IPS-20b (cell line): Measurements from ENCODE around the gene SNTG2.

Experiments used
- H3K27ac ChIP-seq: one replicate; pipeline ENCODE4 v1.5.1; 2013; ENCODE audit warnings: low read length
- H3K27me3 ChIP-seq: 2 replicates; pipeline ENCODE4 v1.6.1; 2013; ENCODE audit warnings: mild to moderate bottlenecking, low read length, inconsistent platforms; ENCODE audit not compliant: insufficient read depth
- H3K36me3 ChIP-seq: 2 replicates; pipeline ENCODE4 v1.6.1; 2013; ENCODE audit warnings: low read depth, mild to moderate bottlenecking, inconsistent platforms, low read length, moderate library complexity; ENCODE audit not compliant: insufficient read depth
- H3K4me1 ChIP-seq: 2 replicates; pipeline ENCODE4 v1.6.1; 2013; ENCODE audit warnings: mild to moderate bottlenecking, control low read depth, inconsistent platforms, low read length, moderate library complexity; ENCODE audit not compliant: insufficient read depth
- H3K4me3 ChIP-seq: 2 replicates; pipeline ENCODE4 v1.5.1; 2013; ENCODE audit warnings: mild to moderate bottlenecking, low read length, inconsistent platforms
- H3K9ac ChIP-seq: 2 replicates; pipeline ENCODE4 v1.6.1; 2013; ENCODE audit warnings: low read depth, mild to moderate bottlenecking, inconsistent platforms, low read length, moderate library complexity
- H3K9me3 ChIP-seq: 2 replicates; pipeline ENCODE4 v1.6.1; 2013; ENCODE audit warnings: mild to moderate bottlenecking, low read depth, low read length, inconsistent platforms; ENCODE audit not compliant: insufficient read depth

The SNTG2 gene

DNA sequence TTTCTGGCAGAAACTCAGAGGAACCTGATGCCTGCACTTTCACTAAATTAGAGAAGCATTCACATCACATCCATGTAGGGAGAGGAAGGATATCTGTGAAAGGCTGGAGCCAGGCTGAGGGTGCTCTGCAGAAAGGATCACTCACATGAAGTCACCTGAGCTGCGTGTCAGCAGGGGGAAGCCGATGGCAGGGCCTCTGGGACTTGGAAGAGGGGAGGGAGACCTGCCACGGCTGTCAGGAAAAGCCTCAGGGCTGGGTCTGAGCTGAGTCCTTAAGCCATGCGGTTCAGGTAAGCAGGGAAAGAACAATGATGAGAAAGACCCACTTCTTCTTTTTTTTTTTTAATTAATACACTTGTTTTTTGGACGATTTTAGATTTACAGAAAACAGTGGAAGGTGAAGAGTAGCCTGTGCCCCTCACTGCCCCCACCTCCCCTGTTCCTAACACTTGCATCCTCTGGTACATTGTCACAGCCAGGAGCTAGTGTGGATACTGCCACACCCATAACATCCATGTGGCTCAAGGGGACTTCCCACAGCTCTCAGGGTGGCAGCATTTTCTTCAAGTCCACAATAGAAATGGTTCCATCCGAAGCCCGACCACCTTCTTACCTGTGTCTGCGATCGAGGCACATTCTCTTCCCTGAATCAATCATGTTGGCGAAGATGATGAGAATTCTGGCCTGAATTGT is 306.1 kb downstream of the SNTG2 start:
- no peaks in the 10 kb centered on the region for H3K9me3 ChIP-seq
- H3K4me1 ChIP-seq = no peaks in the 10 kb centered on the region
- H3K27me3 ChIP-seq = no peaks in the 10 kb centered on the region
- no peak overlapping the region for H3K9ac ChIP-seq
- H3K27ac ChIP-seq = no peak overlapping the region
- H3K4me3 ChIP-seq = no peak overlapping the region
- no peaks in the 10 kb centered on the region for H3K36me3 ChIP-seq

DNA sequence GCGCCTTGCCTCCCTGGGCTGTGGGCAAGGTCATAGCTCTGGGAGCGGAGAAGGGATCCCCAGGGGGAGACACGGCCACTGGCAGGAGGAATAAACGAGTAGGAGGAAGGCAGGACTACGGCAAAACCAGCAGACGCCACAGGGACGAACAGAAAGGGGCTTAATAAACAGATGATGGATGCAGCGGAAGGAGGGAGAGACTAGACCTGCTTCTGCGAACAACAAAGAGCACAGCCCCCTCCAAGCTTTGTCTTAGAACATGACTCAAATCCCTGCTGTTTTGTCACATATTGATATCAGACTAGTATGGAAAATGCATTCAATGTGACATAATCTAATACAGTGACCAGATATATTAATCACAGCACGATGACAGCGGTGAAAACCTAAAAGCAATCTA is 306.7 kb downstream of the SNTG2 start:
- no peaks in the 10 kb centered on the region for H3K4me1 ChIP-seq
- H3K4me3 ChIP-seq = no peak overlapping the region
- no peaks in the 10 kb centered on the region for H3K27me3 ChIP-seq
- H3K27ac ChIP-seq = no peak overlapping the region
- no peaks in the 10 kb centered on the region for H3K36me3 ChIP-seq
- H3K9ac ChIP-seq = no peak overlapping the region
- no peaks in the 10 kb centered on the region for H3K9me3 ChIP-seq

DNA sequence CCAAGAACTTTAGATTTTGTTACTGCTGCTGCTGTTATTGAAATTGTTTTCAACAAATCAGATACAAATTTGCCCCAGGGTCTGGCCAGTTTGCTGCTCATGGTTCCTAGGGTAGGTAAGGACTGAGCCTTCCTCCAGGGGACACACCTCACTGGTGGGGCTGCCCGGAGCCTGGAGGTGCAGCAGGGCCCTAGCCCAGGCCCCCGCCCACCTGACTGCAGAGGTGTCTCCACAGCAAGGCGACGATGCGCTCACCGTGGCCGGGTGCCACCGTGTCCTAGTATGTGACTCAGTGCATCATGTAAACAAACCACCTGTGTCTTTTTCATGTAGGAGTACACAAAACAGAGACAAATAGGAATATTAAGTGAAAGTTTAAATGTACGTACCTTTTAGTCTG is 309.1 kb downstream of the SNTG2 start:
- H3K4me1 ChIP-seq = no peaks in the 10 kb centered on the region
- no peak overlapping the region for H3K9ac ChIP-seq
- no peaks in the 10 kb centered on the region for H3K9me3 ChIP-seq

DNA sequence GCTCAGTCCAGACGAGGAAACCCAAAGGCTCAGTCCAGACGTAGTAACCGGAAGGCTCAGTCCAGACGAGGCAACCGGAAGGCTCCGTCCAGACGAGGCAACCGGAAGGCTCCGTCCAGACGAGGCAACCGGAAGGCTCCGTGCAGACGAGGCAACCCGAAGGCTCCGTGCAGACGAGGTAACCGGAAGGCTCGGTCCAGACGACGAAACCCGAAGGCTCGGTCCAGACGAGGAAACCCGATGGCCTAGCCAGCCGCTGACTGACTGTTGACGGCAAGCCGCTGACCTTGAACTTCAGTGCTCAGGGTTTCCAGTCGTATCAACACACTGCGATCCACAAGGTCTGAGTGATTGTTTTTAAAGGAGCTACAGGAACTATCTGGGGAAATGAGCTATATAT is 312.0 kb downstream of the SNTG2 start:
- no peaks in the 10 kb centered on the region for H3K36me3 ChIP-seq
- no peaks in the 10 kb centered on the region for H3K4me1 ChIP-seq
- H3K9me3 ChIP-seq = no peaks in the 10 kb centered on the region
- H3K9ac ChIP-seq = no peak overlapping the region
- H3K4me3 ChIP-seq = no peak overlapping the region
- no peak overlapping the region for H3K27ac ChIP-seq
- H3K27me3 ChIP-seq = no peaks in the 10 kb centered on the region

More for the DNA sequence above, 309.1 kb downstream of the SNTG2 start:
- no peaks in the 10 kb centered on the region for H3K36me3 ChIP-seq
- H3K27ac ChIP-seq = no peak overlapping the region
- no peak overlapping the region for H3K4me3 ChIP-seq
- H3K27me3 ChIP-seq = no peaks in the 10 kb centered on the region

DNA sequence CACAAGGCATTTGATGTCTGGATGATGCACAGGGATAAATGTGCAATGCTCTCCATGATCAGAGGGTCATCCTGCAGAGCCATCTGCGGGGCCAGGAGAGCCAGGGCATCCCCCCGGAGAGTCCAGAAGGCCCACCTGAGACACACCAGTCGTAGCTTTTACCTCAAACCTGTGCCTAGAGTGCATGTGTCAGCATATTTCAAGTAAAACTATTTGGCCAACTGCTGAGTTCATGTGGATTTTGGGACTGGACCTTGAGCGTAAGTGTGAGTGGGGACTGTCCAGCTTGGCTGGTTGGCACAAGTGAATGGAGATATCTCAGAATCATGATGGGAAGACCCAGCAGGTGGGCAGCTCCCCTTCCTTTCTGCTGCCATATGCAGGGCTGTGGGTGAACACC is 314.8 kb downstream of the SNTG2 start:
- H3K27ac ChIP-seq = no peak overlapping the region
- no peaks in the 10 kb centered on the region for H3K9me3 ChIP-seq
- no peaks in the 10 kb centered on the region for H3K36me3 ChIP-seq
- no peaks in the 10 kb centered on the region for H3K4me1 ChIP-seq
- H3K9ac ChIP-seq = no peak overlapping the region
- no peaks in the 10 kb centered on the region for H3K27me3 ChIP-seq
- no peak overlapping the region for H3K4me3 ChIP-seq

DNA sequence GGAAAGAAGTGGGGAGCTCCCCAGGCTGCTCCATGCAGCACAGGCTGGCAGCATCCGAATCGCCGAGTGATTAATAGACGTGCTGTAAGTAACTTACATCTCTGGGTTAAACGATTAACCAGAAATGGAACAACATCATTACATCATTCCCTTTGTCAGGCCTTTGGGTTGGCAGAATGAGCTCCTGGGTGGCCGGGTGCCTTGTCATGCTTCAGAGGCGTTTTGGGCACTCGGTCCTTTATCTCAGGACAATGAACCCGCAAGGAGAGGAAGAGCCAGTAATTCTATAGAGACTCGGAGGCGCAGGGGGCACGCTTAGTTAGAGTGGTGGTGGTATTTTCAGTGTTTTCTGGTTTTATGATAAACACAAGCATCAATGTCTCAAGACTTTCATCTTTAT is 315.7 kb downstream of the SNTG2 start:
- Histone ChIP-seq H3K4me3 (no peak overlapping the region), H3K36me3 (no peaks in the 10 kb centered on the region), H3K27ac (no peak overlapping the region), H3K9me3 (peaks cover under 1% of the 10 kb centered on the region; the same call in 1 of the 2 replicates), H3K9ac (no peak overlapping the region), H3K4me1 (no peaks in the 10 kb centered on the region), H3K27me3 (no peaks in the 10 kb centered on the region)

DNA sequence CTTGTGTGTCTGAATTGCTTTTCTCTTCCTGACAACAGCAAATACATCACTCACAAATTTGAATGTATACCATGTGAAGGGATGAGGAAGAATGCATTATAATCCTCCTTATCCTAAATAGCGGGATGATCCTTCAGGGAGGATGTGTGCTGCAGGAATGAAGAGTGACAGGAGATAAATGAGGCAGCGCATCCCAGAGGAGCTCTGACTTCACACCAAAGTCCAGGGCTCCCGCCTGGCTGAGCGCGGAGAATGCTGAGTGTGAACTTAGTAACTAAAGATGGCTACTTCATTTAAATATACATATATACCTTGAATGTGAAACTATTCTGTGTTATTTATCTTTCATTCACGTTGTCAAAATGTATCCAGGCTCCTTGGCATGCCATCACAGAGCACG is 317.4 kb downstream of the SNTG2 start:
- no peak overlapping the region for H3K9ac ChIP-seq
- peaks cover 3% of the 10 kb centered on the region; the same call in 1 of the 2 replicates for H3K9me3 ChIP-seq
- no peaks in the 10 kb centered on the region for H3K4me1 ChIP-seq
- H3K36me3 ChIP-seq = no peaks in the 10 kb centered on the region
- H3K27ac ChIP-seq = no peak overlapping the region
- no peaks in the 10 kb centered on the region for H3K27me3 ChIP-seq
- H3K4me3 ChIP-seq = no peak overlapping the region

DNA sequence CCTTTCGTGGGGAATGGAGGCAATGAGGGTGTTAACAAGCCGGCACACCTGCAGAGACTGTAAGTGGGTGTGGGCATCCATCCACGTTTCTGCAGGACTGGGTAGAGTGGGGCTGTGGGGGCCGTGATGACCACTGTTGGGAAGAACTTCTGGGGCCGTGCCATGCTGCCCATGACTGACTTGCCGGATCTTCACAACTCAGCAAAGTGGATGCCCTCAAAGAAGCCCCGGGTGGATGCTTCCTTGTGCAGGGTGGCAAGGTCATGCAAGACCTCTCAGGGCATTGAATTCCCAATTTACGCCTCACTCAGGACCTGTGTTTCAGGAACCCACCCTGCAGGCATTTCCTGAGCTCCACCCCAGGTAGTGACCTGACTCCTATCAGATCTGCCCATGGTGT is 319.2 kb downstream of the SNTG2 start:
- no peaks in the 10 kb centered on the region for H3K36me3 ChIP-seq
- peaks cover 5% of the 10 kb centered on the region for H3K9me3 ChIP-seq
- no peak overlapping the region for H3K9ac ChIP-seq
- no peaks in the 10 kb centered on the region for H3K27me3 ChIP-seq
- no peaks in the 10 kb centered on the region for H3K4me1 ChIP-seq
- H3K27ac ChIP-seq = no peak overlapping the region
- no peak overlapping the region for H3K4me3 ChIP-seq

DNA sequence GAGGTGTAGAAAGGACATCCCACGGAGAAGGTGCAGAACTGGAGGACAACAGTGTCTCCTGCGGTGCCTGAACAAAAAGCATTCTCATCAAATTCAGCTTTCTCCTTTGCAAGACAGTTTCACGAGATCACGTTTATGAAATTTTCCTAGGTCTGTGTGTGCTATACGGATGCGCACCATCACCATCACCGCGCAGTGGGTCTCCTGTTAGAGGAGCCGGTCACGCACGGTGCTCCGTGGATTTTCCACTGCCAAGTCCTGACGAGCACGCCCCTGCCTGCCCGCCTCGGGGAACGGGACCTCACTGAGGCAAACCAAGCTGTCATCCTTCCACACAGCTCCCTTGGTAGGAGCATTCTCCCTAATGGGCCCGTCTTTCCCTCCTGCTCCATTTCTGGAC is 322.2 kb downstream of the SNTG2 start:
- Histone ChIP-seq H3K36me3 (no peaks in the 10 kb centered on the region), H3K9me3 (peaks cover 19% of the 10 kb centered on the region), H3K4me1 (no peaks in the 10 kb centered on the region), H3K4me3 (no peak overlapping the region), H3K27me3 (no peaks in the 10 kb centered on the region), H3K9ac (no peak overlapping the region), H3K27ac (no peak overlapping the region)

DNA sequence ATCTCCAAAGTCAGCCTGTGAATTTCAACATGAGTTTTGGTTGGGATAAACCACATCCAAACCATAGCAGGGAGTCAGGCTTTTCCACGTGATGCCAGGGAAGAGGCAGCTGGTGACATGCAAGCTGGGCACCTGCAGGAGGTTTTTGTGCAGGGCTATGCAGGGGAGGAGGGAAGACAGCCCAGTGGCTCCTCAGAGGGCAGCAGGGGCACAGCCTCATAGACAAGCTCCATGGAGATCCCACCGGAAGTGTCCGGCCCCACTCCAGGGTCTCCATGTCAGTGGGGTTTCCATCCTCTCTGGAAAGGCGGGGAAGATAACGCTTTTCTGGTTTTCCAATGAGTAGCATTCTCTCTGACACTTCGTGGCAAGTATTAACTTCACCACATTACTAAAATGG is 327.0 kb downstream of the SNTG2 start:
- H3K4me3 ChIP-seq = no peak overlapping the region
- H3K4me1 ChIP-seq = no peaks in the 10 kb centered on the region
- peaks cover 16% of the 10 kb centered on the region for H3K9me3 ChIP-seq
- H3K9ac ChIP-seq = no peak overlapping the region
- H3K27me3 ChIP-seq = no peaks in the 10 kb centered on the region
- H3K36me3 ChIP-seq = no peaks in the 10 kb centered on the region
- no peak overlapping the region for H3K27ac ChIP-seq

DNA sequence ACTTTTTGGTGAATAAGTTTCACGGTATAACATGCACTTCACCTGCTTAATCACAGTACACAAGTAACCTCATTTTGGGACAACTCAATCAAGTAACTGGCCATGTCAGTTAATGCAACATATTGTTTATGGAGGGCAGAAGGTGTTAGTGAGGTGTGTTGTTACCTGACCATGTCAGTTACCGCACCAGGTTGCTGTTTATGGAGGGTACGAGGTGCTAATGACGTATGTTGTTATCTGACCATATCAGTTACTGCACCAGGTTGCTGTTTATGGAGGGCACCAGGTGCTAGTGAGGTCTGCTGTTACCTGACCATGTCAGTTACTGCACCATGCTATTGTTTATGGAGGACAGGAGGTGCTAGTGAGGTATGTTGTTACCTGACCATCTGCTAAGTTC is 327.5 kb downstream of the SNTG2 start:
- Histone ChIP-seq H3K9ac (no peak overlapping the region), H3K9me3 (peaks cover 16% of the 10 kb centered on the region), H3K4me3 (no peak overlapping the region), H3K4me1 (no peaks in the 10 kb centered on the region), H3K36me3 (no peaks in the 10 kb centered on the region), H3K27me3 (no peaks in the 10 kb centered on the region), H3K27ac (no peak overlapping the region)

DNA sequence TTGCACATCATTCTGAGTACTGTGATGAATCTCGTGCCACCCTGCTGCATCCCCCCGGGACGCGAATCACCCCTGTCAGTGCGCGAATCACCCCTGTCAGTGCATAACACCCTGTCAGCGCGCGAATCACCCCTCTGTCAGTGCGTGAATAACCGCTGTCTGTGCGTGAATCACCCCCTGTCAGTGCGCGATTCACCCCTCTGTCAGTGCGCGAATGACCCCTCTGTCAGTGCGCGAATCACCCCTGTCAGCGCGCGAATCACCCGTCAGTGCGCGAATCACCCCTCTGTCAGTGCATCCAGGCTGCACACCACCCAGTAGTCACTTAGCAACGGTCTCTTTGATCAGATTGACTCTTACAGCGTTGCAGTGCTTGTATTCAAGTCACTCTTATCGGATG is 328.2 kb downstream of the SNTG2 start:
- Histone ChIP-seq H3K9ac (no peak overlapping the region), H3K4me1 (no peaks in the 10 kb centered on the region), H3K36me3 (no peaks in the 10 kb centered on the region), H3K9me3 (peaks cover 16% of the 10 kb centered on the region), H3K4me3 (no peak overlapping the region), H3K27me3 (no peaks in the 10 kb centered on the region), H3K27ac (no peak overlapping the region)
